Amniotic epithelial cell (primary cell): ENCODE data around the gene RNF138.
"Not testable (repeated sequence)": the region's sequence is repeated elsewhere in the genome, so short reads cannot be mapped to it uniquely, and the experiment has no call there.

Experiments
- DNase-seq: peaks from one replicate; pipeline ENCODE4 v3.0.0-alpha.2; 2010; ENCODE audit warnings: low read depth

RNF138 gene

DNA sequence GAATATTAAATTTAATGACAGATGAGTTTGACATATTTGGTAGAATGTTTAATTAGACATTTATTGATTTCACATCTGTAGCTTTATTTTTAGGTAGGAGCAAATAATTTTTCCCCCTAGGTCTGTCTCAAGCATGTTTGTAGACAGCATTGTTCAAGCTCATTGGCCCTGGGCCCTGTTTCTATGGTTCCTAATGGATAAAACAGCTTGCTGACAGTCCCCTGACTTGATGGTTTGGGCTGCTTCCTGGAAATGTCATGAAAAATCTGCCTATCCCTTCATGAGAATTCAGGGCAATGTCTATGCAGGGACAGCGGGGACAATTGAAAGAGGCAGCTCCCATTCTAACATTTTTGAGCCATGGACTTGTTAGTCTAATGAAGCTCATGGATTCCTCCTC lies 83.6 kb downstream of the RNF138 start:
- DNase-seq, result no peak

DNA sequence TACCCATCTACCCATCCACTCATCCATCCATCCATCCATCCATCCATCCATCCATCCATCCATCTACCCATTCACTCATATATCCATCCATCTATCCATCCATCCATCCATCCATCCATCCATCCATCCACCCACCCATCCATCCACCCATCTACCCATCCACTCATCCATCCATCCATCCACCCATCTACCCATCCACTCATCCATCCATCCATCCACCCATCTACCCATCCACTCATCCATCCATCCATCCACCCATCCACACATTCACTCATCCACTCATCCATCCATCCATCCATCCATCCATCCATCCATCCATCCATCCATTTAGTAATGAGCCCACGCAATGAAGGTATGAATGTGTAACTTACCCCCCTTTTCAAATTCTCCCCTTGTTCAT lies 85.1 kb downstream of the RNF138 start:
- not testable (repeated sequence) for DNase-seq

DNA sequence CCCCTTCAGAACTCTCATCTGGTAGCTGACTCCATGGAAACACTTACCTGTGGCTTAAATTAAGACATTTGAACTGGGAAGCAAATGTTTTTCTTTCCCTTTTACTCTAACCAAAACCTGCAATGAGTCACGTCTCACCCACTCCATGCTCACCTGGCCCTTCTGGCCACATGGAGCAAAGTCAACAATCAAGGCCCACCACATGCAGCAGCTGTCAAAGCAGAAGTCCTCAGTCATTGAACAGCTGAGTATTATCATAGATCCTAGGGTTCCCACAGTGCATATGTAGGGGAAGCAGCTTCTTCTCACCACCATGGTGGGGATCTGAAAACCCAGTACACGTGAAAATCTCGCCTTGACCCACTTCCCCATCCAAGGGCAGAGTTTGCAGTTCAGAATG lies 85.9 kb downstream of the RNF138 start:
- DNase-seq, result no peak
